ENCODE data around the gene CHRNA5. TPM values are rescaled to one million over a fixed set of nuclear protein-coding genes. Genes with fewer than 3 reads are reported as not detected.

CHRNA5 gene
- total RNA-seq, 2 experiments from 2014 or later, result 2.1 to 3.1 TPM

DNA sequence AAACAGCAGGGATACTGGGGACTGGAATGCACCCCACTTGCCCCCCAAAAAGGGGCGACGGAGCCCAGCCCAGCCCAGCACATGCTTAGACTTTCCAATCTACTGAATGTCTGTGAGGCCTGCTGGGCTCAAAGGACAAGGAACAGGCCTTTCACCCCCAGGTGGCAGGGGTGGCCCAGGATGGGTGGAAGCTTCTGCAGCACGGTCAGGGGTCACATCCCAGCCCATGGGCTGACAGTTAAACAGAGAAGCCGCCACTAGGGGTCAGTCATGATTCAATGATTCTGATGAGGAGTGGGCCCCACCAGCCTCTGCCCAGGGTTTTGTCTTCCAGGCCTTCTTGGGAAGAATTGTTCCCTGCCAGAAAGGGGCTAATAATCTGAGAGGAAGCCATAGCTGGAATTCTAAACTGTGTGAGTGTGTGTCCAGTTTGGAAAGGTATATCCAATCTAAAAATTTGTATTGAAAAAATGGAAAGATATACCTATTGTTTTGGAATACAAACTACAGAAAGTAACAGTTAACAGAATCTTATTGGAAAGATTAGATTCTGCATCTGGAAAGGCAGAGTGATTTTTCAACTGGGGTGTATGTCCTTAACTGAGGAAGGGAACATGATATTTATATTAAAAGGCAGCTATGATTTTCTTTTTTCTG lies 73.5 kb downstream of the CHRNA5 start:
- H3K4me3 Mint-ChIP-seq, result no peak overlapping the region
- H3K27me3 Mint-ChIP-seq, result peaks cover 24% of the 10 kb centered on the region
- H3K9me3 Mint-ChIP-seq, result no peaks in the 10 kb centered on the region
- ChIA-PET CTCF (interaction anchor here (0.9 to 3.2 kb wide), 6 partner anchors 14 to 116 kb away, joined by 3 to 27 read pairs (median 4); no protein-coding TSS in a partner anchor), POLR2A (no interaction called here)
- peak; percentile 39 for DNase-seq
- no peaks in the 10 kb centered on the region for H3K36me3 Mint-ChIP-seq (ENCODE audit: low read depth)
- H3K4me1 Mint-ChIP-seq, result peaks cover 13% of the 10 kb centered on the region
- H3K27ac Mint-ChIP-seq, result no peak overlapping the region

GRCh38 chr15:78640527-78641101 lies 75.3 kb downstream of the CHRNA5 start:
- Mint-ChIP-seq H3K27ac (no peak overlapping the region), H3K9me3 (no peaks in the 10 kb centered on the region), H3K36me3 (ENCODE audit: low read depth) (no peaks in the 10 kb centered on the region), H3K4me3 (peak overlapping the region; percentile 37), H3K4me1 (peaks cover 13% of the 10 kb centered on the region), H3K27me3 (peaks cover 23% of the 10 kb centered on the region)
- ChIA-PET POLR2A (no interaction called here), CTCF (no interaction called here)
- DNase-seq, result no peak

DNA sequence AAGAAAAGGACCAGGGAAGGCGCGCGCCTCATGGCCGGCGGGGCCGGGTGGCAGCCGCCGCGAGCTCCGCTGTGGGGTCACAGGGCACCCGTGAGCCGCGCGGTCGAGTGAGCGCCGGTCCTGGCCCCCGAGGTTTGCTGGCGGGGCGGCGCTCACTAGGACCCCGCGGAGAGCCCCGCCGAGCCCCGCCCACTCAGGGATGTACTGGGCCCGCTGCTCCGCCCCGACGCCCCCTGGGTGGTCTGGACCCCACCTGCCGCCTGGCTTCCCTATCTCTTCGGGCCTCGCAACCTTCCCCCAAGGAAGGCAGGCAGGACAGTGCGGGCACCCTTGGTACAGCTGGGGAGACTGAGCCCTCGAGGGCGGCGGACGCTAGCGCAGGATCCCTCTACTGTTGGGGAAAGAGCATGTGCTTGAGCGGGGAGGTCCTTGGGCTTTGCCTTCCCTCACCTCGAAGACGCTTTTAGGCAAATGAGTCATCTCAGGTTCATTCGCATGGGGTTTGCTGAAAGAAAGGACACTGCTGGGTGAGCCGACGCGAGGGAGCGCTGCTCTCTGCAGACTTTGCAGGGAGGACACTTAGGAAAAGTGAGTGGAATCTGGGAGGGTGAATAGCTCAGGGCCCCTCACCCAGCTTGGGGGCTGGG lies 75.9 kb downstream of the CHRNA5 start, which contains the start of gene CHRNB4:
Gene CHRNB4, minus strand, starts transcription at position 109 of the 647 bp plus-strand sequence. Its CDS starts 77 bp downstream, at position 32.
- peaks cover 13% of the 10 kb centered on the region for H3K4me1 Mint-ChIP-seq
- DNase-seq, result no peak
- CTCF ChIA-PET, result no interaction called here
- H3K27me3 Mint-ChIP-seq, result peaks cover 21% of the 10 kb centered on the region
- peak within 1 kb of the TSS; percentile 47 for H3K4me3 Mint-ChIP-seq
- no peaks in the 10 kb centered on the region for H3K36me3 Mint-ChIP-seq (ENCODE audit: low read depth)
- POLR2A ChIA-PET, result no interaction called here
- no peak within 1 kb of the TSS for H3K27ac Mint-ChIP-seq
- H3K9me3 Mint-ChIP-seq, result no peaks in the 10 kb centered on the region

- H3K9me3 Mint-ChIP-seq, result no peaks in the 10 kb centered on the region
- peak overlapping the region; percentile 47 for H3K4me3 Mint-ChIP-seq
- H3K27ac Mint-ChIP-seq, result no peak overlapping the region
- H3K4me1 Mint-ChIP-seq, result peaks cover 13% of the 10 kb centered on the region
- DNase-seq, result no peak
- H3K27me3 Mint-ChIP-seq, result peaks cover 17% of the 10 kb centered on the region
- ChIA-PET POLR2A (no interaction called here), CTCF (no interaction called here)
- H3K36me3 Mint-ChIP-seq (ENCODE audit: low read depth), result no peaks in the 10 kb centered on the region
Measured at GRCh38 chr15:78641749-78642275, 76.5 kb downstream of the CHRNA5 start.

GRCh38 chr15:78642331-78642730 lies 77.0 kb downstream of the CHRNA5 start:
- POLR2A ChIA-PET, result no interaction called here
- CTCF ChIA-PET, result no interaction called here

More at GRCh38 chr15:78642331-78642730, 77.0 kb downstream of the CHRNA5 start:
- H3K27me3 Mint-ChIP-seq, result peaks cover 14% of the 10 kb centered on the region
- H3K4me1 Mint-ChIP-seq, result peaks cover 13% of the 10 kb centered on the region
- H3K27ac Mint-ChIP-seq, result no peak overlapping the region
- no peak overlapping the region for H3K4me3 Mint-ChIP-seq
- no peaks in the 10 kb centered on the region for H3K36me3 Mint-ChIP-seq (ENCODE audit: low read depth)
- no peak for DNase-seq
- H3K9me3 Mint-ChIP-seq, result no peaks in the 10 kb centered on the region

Other genes starting within 250 kb of the CHRNA5 start
- gene CRABP1, start 225.2 kb upstream of the CHRNA5 start, total RNA-seq, result not detected
- gene IREB2, start 127.3 kb upstream of the CHRNA5 start, total RNA-seq, result 10 to 100 TPM; 57.8 to 61.5 TPM
- gene HYKK, start 57.9 kb upstream of the CHRNA5 start, total RNA-seq, result 1 to 10 TPM; 2.4 to 2.7 TPM
- gene PSMA4, start 25.1 kb upstream of the CHRNA5 start, total RNA-seq, result 100 to 1,000 TPM; 226 to 235 TPM
- not detected for gene CHRNA3, start 55.5 kb downstream of the CHRNA5 start, total RNA-seq
- gene CHRNB4, start 75.7 kb downstream of the CHRNA5 start, total RNA-seq, result not detected
- gene ADAMTS7, start 245.9 kb downstream of the CHRNA5 start, total RNA-seq, result under 1 TPM; 0.35 to 0.43 TPM

Data from activated CD4-positive, alpha-beta memory T cell treated with anti-CD3 and anti-CD28 coated beads, Interleukin-2, amount 10 ng/mL, durations not matched to agents 7 days and 5 days (primary cell).